Measurements from ENCODE around the gene NFKB1. TPM values are rescaled to one million over a fixed set of nuclear protein-coding genes. Genes with fewer than 3 reads are reported as not detected.
"Not testable (repeated sequence)": the region's sequence is repeated elsewhere in the genome, so short reads cannot be mapped to it uniquely, and the experiment has no call there.

NFKB1 gene
- total RNA-seq, 3 donors from 2014 or later (not counting 1 experiment from before 2014, with no cell fraction given), result 144 to 235 (median 163) TPM

GRCh38 chr4:102612824-102613366, 111.7 kb downstream of the NFKB1 start:
- no peaks in the 10 kb centered on the region for H3K27me3 Mint-ChIP-seq (ENCODE audit: low read depth in 2 of 2)
- ATAC-seq, result peak; percentile 71 to 90 (median 84)
- peak overlapping the region; percentile 85 for H3K4me3 Mint-ChIP-seq
- Histone ChIP-seq H3K36me3 (ENCODE audit: control insufficient read depth, insufficient read depth, low read length) (peaks cover 53% of the 10 kb centered on the region), H3K4me3 (ENCODE audit: low read length) (peak overlapping the region; percentile 34), H3K27me3 (ENCODE audit: control insufficient read depth, insufficient read depth, low read length) (no peaks in the 10 kb centered on the region), H3K9me3 (ENCODE audit: control insufficient read depth, insufficient read depth, low read length) (no peaks in the 10 kb centered on the region), H3K27ac (ENCODE audit: low read length) (peak overlapping the region; percentile 82), H3K4me1 (ENCODE audit: control insufficient read depth, insufficient read depth, low read length) (peaks cover 44% of the 10 kb centered on the region)
- H3K9me3 Mint-ChIP-seq, result no peaks in the 10 kb centered on the region
- intact Hi-C loops (cut with micrococcal nuclease), result loop anchor here (2.0 to 10.0 kb wide), 6 partner anchors 46 to 394 kb away; partner anchors contain the start of genes CISD2, NFKB1 and UBE2D3
- peak in 1 of 2 donors; percentile 81 for DNase-seq
- peak overlapping the region; percentile 95 to 98 for H3K27ac Mint-ChIP-seq
- 3% methylated on average over 8 of the region's 11 CpGs for WGBS (ENCODE audit: insufficient coverage)
- peaks cover 10% of the 10 kb centered on the region for H3K36me3 Mint-ChIP-seq
- no peak for TF ChIP-seq CTCF (IDR thresholded peaks at IDR 0.05)
- H3K4me1 Mint-ChIP-seq, result peaks cover 50 to 51% of the 10 kb centered on the region in 2 donors

- Mint-ChIP-seq H3K9me3 (no peaks in the 10 kb centered on the region), H3K27me3 (ENCODE audit: low read depth in 2 of 2) (no peaks in the 10 kb centered on the region), H3K36me3 (peaks cover 3% of the 10 kb centered on the region), H3K4me1 (peaks cover 47 to 48% of the 10 kb centered on the region in 2 donors), H3K27ac (peak overlapping the region; percentile 95 to 98), H3K4me3 (peak overlapping the region; percentile 85)
- DNase-seq (peak; percentile 59 to 66), ATAC-seq (peak; percentile 59 to 76 (median 61))
- Histone ChIP-seq H3K36me3 (ENCODE audit: control insufficient read depth, insufficient read depth, low read length) (peaks cover 43% of the 10 kb centered on the region), H3K27me3 (ENCODE audit: control insufficient read depth, insufficient read depth, low read length) (no peaks in the 10 kb centered on the region), H3K4me3 (ENCODE audit: low read length) (peak overlapping the region; percentile 34), H3K9me3 (ENCODE audit: control insufficient read depth, insufficient read depth, low read length) (no peaks in the 10 kb centered on the region), H3K4me1 (ENCODE audit: control insufficient read depth, insufficient read depth, low read length) (peaks cover 44% of the 10 kb centered on the region), H3K27ac (ENCODE audit: low read length) (peak overlapping the region; percentile 82)
- WGBS (ENCODE audit: insufficient coverage), result 40% methylated on average over 9 of the region's 9 CpGs
- TF ChIP-seq CTCF (IDR thresholded peaks at IDR 0.05), result no peak
- intact Hi-C loops (cut with micrococcal nuclease), result loop anchor here (5.0 to 10.0 kb wide), 5 partner anchors 48 to 392 kb away; partner anchors contain the start of genes CISD2 and UBE2D3
Measured at GRCh38 chr4:102614801-102615200, 113.6 kb downstream of the NFKB1 start.

GRCh38 chr4:102616636-102617035, 115.5 kb downstream of the NFKB1 start:
- Histone ChIP-seq H3K36me3 (ENCODE audit: control insufficient read depth, insufficient read depth, low read length) (peaks cover 27% of the 10 kb centered on the region), H3K27me3 (ENCODE audit: control insufficient read depth, insufficient read depth, low read length) (no peaks in the 10 kb centered on the region), H3K4me1 (ENCODE audit: control insufficient read depth, insufficient read depth, low read length) (peaks cover 36% of the 10 kb centered on the region), H3K4me3 (ENCODE audit: low read length) (no peak overlapping the region), H3K27ac (ENCODE audit: low read length) (no peak overlapping the region), H3K9me3 (ENCODE audit: control insufficient read depth, insufficient read depth, low read length) (no peaks in the 10 kb centered on the region)
- H3K4me3 Mint-ChIP-seq, result no peak overlapping the region
- H3K27me3 Mint-ChIP-seq (ENCODE audit: low read depth in 2 of 2), result no peaks in the 10 kb centered on the region
- H3K36me3 Mint-ChIP-seq, result no peaks in the 10 kb centered on the region
- no peaks in the 10 kb centered on the region for H3K9me3 Mint-ChIP-seq
- no peak for ATAC-seq
- peaks cover 39% of the 10 kb centered on the region in 2 donors for H3K4me1 Mint-ChIP-seq
- H3K27ac Mint-ChIP-seq, result peak overlapping the region; percentile 95 to 98
- TF ChIP-seq CTCF (IDR thresholded peaks at IDR 0.05), result no peak
- WGBS (ENCODE audit: insufficient coverage), result 95% methylated on average over 7 of the region's 9 CpGs
- DNase-seq, result peak in 1 of 2 donors; percentile 37
- intact Hi-C loops (cut with micrococcal nuclease), result loop anchor here (10.0 kb wide), 1 partner anchor 208 kb away; the partner anchor contains the start of gene UBE2D3

GRCh38 chr4:102619021-102619420, 117.9 kb downstream of the NFKB1 start:
- intact Hi-C loops (cut with micrococcal nuclease), result loop anchor here (10.0 kb wide), 1 partner anchor 206 kb away; the partner anchor contains the start of gene UBE2D3
- peak in 1 of 2 donors; percentile 43 for DNase-seq
- Mint-ChIP-seq H3K27ac (peak overlapping the region in 1 of 2 donors; percentile 16), H3K4me1 (peaks cover 15% of the 10 kb centered on the region in 2 donors)
- H3K4me3 Mint-ChIP-seq; H3K27ac ChIP-seq (ENCODE audit: low read length); ATAC-seq; H3K36me3 Mint-ChIP-seq; H3K9me3 Mint-ChIP-seq; H3K4me3 ChIP-seq (ENCODE audit: low read length); H3K9me3 ChIP-seq (ENCODE audit: control insufficient read depth, insufficient read depth, low read length); H3K27me3 ChIP-seq (ENCODE audit: control insufficient read depth, insufficient read depth, low read length); H3K27me3 Mint-ChIP-seq (ENCODE audit: low read depth in 2 of 2): not testable (repeated sequence)
- WGBS (ENCODE audit: insufficient coverage), result 57% methylated on average over 8 of the region's 9 CpGs
- Histone ChIP-seq H3K36me3 (ENCODE audit: control insufficient read depth, insufficient read depth, low read length) (peaks cover 13% of the 10 kb centered on the region), H3K4me1 (ENCODE audit: control insufficient read depth, insufficient read depth, low read length) (peaks cover 14% of the 10 kb centered on the region)

GRCh38 chr4:102619776-102620631, 118.8 kb downstream of the NFKB1 start:
- 80% methylated on average over 4 of the region's 4 CpGs for WGBS (ENCODE audit: insufficient coverage)
- H3K36me3 ChIP-seq (ENCODE audit: control insufficient read depth, insufficient read depth, low read length), result peaks cover 13% of the 10 kb centered on the region
- not testable (repeated sequence) for H3K27me3 Mint-ChIP-seq (ENCODE audit: low read depth in 2 of 2); H3K4me3 ChIP-seq (ENCODE audit: low read length); H3K36me3 Mint-ChIP-seq; H3K9me3 ChIP-seq (ENCODE audit: control insufficient read depth, insufficient read depth, low read length); H3K9me3 Mint-ChIP-seq; H3K4me3 Mint-ChIP-seq; H3K27me3 ChIP-seq (ENCODE audit: control insufficient read depth, insufficient read depth, low read length); H3K27ac ChIP-seq (ENCODE audit: low read length); H3K4me1 ChIP-seq (ENCODE audit: control insufficient read depth, insufficient read depth, low read length); H3K27ac Mint-ChIP-seq; H3K4me1 Mint-ChIP-seq; DNase-seq
- intact Hi-C loops (cut with micrococcal nuclease), result loop anchor here (10.0 kb wide), 2 partner anchors 205 to 475 kb away; partner anchors contain the start of genes BDH2 and UBE2D3
- ATAC-seq, result peak in 2 of 3 donors; percentile 17 to 50

All from natural killer cell (primary cell).